ENCODE measurements around the gene NPAS2.

Gene NPAS2

GRCh38 chr2:100948942-100949811 lies 129.2 kb downstream of the NPAS2 start:
- DNase-seq, result no peak

DNA sequence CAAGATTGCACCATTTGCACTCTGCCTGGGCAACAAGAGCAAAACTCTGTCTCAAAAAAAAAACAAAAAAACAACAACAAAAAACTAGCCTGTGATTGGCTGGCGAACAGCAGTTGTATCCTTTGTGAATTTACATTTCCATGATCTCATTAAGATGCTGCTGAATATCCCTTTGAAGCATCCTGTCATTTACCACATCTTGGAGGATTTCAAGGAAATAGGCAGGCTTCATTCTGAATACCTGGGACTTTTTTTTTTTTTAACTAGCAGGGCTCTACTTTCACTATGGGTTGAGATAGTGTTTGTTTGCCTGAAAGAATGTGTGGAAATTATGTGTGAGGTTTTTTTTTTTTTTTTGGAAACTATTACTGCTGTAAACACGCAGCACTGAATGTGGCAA lies 132.6 kb downstream of the NPAS2 start:
- no peak for DNase-seq

DNA sequence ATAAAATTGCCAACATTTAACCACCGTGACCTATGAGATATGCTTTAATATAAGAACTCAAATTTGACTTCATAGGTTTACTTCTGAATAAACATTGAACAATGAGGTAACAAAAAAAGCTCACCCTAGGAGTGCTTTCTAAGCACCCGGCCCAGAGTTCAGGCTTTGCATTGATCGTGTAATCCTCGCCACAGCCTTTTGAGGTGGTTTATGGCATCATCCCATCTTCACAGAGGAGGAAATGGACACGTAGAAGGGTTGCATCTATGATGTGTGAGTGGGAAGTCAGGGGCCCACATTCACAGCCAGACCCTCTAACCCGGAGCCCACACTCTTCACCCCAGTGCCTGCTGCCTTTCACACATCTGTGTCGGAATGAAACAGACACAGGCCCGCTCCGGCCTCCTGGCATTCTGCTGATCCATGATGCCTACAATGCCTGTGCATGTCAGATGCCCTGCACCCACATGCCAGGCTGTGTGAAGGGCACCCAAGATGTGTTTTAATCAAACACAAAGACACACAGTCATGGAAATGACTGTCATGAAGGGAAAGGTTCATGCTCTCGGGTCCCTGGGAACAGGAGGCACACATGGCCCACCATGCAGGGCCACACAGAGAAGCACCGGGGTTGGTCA lies 133.6 kb downstream of the NPAS2 start:
- no peak for DNase-seq

DNA sequence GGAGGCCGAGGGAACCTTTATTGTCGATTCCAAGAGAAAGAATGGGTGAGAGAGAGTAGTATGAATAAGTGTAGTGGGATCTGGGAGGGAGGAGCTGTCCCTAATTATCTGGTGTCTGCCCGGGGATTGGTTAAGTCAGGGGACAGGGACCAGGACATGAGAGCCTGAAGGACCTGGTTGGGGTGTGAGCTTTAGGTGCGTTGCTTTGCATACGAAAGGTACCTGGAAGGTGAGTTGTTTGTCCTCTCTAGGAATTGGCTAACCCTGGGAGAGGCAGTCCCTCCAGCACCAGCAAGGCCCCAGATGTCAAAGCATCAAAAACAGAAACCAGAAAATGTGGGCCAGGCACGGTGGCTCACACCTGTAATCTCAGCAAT lies 134.1 kb downstream of the NPAS2 start:
- no peak for DNase-seq

GRCh38 chr2:100955226-100955625 lies 135.3 kb downstream of the NPAS2 start:
- no peak for DNase-seq

DNA sequence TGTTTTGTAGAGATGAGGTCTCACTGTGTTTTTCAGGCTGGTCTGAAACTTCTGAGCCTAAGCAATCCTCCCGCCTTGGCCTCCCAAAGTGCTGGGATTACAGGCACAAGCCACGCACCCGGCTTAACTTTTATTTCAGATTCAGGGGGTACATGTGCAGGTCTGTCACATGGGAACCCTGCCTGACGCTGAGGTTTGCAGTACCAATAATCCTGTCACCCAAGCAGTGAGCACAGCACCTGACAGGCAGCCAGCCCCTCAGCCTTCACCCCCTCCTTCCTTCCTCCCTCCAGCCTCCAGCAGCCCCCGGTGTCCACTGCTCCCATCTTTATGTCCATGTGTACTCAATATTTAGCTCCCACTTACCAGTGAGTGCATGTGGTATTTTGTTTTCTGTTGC lies 136.1 kb downstream of the NPAS2 start:
- no peak for DNase-seq

DNA sequence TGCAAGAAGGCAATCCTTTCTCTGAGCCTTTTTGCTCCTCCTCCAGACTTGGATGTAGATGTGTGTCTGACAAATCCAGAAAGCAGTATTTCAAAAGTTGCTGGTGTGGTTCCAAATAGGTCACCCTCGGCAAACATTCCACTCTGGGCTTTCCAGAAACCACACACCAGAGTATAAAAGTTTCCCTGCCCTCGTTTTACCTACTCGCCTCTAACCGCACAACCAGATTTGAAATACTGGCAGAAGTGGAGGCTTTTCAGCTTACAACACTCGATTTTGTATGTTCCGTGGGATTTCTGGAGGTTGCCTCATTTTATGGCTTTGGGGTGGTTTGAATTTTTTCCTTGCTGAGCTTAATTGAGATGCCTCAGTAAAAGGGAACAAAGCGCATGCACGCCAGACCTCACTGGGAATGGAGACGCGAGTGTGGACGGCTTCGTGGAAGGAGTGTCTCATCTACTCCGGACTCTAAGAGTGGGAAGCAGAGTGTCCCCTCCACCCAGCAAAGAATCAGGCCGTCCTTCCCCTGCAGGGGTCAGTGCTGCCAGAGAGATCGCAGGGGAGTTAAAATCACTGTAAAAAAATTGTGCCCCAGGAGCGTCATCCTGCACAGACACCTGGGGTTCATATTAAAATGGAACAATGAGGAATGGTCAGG lies 138.2 kb downstream of the NPAS2 start:
- no peak for DNase-seq

DNA sequence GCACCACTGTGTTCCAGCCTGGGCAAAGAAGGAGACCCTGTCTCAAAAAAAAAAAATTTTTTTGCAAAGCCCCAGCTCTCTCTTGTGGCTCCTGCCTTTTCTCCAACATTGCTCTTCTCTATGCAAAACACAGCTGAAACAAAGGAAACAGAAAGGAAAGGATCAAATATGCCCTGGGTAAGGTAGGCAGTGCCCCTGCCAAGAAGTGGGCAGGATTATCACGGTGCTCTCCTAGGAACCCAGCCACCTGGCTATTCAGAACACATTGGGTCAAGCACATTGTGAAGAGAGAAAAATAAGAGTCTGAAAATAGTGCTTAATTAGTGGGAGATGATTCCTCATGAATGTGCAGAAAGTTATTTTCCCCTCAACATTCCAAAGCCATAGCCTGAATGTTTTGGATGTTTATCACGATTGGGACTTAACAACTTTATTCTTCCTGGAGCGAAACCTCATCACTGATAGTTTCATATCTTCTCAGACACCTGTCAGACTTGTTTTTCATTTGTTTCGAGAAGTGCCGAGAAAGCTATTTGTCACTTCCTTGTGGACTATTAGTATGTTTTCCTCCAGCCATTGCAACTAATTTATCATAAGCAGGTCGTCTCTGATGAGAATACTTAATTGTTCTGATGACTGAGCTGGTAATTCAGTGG lies 139.4 kb downstream of the NPAS2 start:
- DNase-seq, result no peak

GRCh38 chr2:100960688-100961087 lies 140.7 kb downstream of the NPAS2 start:
- no peak for DNase-seq

DNA sequence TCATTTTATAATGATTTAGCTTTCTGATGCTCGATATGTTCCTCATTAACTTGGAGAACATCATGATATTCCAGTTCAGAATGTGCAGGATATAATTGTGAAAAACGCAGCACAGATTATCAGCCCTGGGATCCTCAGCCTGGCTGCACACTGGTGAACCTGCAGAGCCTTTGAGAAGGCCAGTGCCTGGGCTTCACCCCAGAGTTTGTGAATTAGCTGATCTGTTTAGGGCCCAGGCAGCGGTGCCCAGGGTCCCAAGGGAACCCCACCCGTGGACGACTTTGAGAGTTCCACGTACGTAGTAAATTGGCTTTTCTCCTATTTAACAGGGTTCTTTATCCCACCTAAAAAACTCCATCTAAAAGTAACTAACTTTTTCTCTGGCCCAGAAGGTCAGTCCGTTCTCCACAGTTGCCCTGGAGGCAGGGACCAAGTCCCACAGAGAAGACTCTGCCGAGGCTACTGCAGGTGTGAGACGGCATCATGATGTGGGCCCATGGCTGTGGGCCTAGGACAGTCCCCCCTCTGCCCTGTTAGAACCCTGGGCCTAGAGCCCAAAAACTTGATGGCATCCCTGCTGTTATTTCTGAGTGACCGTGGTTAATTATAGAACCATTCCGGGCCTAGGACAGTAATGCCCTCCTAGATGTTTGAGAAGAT lies 142.6 kb downstream of the NPAS2 start:
- no peak for DNase-seq

GRCh38 chr2:100963026-100963375 lies 143.1 kb downstream of the NPAS2 start:
- no peak for DNase-seq

DNA sequence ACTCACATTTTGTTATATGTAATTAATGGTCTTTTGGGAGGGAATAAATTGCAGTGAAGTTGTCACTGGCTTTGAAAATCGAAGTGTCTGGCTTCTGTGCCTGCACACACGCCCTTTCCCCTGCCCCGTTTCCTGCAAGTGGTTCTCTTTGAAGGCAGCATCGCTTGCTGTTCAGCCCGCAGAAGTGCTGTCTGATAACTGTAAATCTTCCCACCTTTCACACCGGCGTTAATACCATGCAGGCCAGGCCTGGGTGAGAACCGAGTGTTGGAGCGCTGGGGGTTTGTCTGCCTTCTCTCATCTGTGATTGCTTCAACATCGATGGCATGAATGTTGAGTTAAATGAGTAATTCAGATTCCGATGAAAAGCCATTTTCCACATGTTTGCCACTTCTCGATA lies 144.3 kb downstream of the NPAS2 start:
- no peak for DNase-seq

DNA sequence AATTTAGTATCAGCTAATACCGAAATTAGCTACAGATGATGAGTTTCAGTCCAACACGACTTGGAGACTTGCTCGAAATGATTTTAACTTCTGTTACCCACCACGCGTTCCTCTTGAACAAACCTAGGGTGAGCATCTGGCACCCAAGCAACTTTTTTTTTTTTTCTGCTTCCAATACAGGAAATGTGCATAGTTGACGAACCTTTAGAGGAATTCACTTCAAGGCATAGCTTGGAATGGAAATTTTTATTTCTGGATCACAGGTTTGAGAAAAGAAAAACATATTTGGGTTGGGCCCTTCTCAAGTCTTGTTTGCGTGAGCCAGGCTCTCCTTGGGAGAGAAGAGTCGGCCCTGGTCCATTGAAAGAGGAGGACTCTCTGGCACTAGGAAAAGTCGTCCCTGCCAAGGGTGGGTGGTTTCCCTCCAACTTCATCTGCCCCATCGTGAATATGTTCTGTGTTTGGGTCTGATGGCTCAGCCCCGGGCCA lies 144.8 kb downstream of the NPAS2 start:
- no peak for DNase-seq

- no peak for DNase-seq
Measured at GRCh38 chr2:100965596-100965995, 145.7 kb downstream of the NPAS2 start.

DNA sequence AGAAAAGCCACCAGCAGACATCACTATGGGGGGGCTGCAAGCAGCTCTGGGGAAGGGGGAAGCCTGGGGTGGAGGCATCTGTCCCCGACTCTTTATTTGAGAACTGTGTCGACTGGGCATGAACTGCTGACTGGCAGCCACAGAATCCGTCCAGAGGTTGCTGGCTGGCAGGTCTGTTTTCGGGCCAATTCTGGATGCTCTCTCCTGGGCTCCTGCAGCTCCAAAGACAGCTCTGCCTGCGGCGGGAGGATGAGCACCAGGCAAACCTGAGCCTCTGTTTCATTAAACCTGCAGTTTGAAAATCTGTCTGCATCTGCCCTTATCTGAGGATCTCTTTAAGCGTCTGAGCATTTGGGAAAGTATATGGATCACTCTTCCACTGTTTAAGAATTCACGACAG lies 147.8 kb downstream of the NPAS2 start:
- DNase-seq, result no peak

DNA sequence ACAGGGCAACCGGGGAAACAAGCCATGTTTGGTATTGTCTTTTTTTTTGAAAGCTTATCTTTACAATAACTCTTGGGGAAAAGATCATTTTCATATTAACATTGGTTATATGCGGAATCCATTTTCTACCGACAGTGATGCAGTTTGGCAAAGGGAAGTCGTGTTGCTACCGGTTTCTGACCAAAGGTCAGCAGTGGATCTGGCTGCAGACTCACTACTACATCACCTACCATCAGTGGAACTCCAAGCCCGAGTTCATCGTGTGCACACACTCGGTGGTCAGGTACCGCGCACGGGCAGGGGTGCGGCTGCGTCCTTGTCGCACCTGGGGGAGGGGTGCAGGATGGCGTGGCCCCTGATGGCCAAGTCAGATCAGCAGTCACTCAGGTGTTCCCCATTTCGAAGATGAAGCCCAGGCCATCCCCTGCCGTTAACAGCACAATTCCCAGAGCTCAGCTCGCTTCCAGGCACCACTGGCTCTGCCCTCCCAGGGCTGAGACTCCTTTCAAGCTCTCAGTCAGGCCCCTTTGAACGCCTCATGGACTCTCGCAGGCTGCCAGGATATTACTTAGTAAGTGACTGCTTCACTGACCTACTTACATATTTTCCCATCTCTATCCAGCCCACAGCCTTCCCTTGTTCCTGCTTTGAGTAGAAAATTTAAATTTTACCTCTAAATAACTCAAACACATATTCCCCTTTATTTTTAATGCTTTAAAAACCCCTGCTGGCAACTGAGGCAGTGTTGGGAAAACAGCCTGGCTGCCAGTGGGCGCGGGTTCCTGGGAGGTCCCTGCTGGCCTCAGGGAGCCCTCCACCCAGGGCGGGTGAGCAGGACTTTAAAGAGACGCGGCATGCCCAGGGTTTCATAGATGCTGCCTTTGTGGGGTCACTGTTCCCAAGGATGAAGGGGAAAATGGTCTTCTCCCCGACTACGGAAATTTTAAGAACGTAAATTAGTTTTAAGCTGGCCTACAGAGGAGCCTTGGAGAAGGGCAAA lies 148.5 kb downstream of the NPAS2 start:
- no peak for DNase-seq

GRCh38 chr2:100969998-100970397 lies 150.1 kb downstream of the NPAS2 start:
- DNase-seq, result no peak

DNA sequence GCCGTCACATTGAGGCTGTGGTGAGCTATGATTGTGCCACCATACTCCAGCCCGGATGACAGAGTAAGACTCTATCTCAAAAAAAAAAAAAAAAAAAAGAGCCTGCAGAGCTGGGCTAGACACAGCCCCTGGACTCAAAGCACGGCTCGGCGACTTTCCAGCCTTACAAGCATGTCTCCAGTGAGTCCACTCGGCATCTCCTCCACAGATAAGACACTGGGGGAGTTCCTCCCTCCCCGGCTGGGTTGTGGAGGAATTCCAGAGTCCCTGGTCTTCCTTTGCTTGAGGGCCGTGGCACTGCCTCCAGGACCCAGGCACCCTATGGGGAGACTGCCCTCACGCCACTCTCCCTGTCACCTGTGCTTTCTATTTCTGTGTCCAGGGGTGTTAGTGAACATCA lies 151.3 kb downstream of the NPAS2 start:
- DNase-seq, result no peak

GRCh38 chr2:100972452-100972851 lies 152.5 kb downstream of the NPAS2 start:
- no peak for DNase-seq

DNA sequence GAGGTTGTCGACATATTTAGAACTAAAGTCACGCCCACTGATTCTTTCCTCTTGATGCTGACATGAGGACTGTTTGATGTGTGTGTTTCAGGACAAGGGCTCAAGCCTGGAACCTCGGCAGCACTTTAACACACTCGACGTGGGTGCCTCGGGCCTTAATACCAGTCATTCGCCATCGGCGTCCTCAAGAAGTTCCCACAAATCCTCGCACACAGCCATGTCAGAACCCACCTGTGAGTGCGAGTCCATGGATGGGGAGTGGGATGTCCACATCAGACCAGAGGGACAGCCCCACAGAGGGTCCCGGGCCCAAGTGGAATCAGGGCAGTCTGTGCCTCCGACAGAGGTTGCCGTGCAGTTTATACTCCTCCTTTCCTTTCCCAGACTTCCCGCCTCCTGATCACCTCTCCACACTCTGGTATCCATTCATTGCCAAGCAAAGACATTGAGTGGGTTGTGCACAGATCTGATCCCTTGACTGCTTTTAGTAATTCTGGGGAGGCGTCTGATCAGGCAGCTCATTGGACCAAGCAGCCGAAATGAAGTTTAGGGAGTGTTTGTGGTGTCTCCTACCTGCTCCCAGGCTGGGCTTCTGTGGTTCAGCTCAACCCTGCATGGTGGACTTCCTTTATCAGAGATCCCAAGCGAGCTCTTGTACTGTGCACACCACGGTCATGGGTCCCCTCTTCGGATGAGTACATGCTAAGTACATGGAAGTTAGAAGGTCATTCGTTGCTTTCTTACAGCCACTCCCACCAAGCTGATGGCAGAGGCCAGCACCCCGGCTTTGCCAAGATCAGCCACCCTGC lies 155.0 kb downstream of the NPAS2 start:
- no peak for DNase-seq

DNA sequence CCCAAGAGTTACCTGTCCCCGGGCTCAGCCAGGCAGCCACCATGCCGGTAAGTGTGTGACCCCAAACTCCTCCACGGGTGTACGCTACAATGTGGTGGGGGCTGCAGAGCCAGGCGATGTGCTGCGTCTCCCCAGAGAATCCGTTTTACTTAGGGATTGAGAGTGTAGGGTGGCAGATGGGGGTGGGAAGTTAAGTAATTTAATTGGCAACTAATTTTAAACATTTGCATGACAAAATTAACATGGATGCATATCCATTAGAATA lies 155.5 kb downstream of the NPAS2 start:
- no peak for DNase-seq

Measured in CD4-positive, alpha-beta T cell treated with Interferon gamma for 1 hour (primary cell).